Activated effector memory CD4-positive, alpha-beta T cell treated with Interleukin-2 at 50 U/mL for 16 hours (primary cell): Measurements from ENCODE around the gene LANCL2.
"Not testable (repeated sequence)": the region's sequence is repeated elsewhere in the genome, so short reads cannot be mapped to it uniquely, and the experiment has no call there.

Experiments used
- DNase-seq: peaks from one replicate; pipeline ENCODE4 v3.0.0-alpha.2; 2020

The LANCL2 gene, protein sequence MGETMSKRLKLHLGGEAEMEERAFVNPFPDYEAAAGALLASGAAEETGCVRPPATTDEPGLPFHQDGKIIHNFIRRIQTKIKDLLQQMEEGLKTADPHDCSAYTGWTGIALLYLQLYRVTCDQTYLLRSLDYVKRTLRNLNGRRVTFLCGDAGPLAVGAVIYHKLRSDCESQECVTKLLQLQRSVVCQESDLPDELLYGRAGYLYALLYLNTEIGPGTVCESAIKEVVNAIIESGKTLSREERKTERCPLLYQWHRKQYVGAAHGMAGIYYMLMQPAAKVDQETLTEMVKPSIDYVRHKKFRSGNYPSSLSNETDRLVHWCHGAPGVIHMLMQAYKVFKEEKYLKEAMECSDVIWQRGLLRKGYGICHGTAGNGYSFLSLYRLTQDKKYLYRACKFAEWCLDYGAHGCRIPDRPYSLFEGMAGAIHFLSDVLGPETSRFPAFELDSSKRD

DNA sequence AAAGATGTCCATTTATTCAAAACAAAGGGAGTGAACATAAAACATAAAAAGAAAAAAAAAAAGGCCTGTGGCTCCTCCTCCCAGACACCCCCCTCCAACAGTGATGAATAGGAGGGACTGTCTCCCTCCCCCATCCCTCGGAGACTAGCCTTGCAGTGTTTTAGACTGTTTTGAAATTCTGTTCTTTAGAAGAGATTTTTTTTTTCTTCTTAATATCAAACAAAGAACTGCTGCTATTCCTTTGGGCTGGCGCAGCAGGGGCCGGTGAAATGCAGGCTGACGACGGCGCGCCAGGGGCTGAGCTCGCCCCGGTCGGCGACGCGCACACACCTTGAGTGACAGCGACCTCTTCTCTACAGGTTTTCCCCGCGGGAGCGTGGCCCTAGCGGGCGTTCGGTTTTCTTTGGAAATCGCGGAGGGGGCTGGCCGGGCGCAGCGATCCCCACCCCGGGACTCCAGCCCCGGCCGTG is at the start of gene LANCL2:
TSS of gene LANCL2 (plus strand) at position 133 of the 470 bp plus-strand sequence. CDS start 689 bp downstream, outside the sequence.
- no peak for DNase-seq

DNA sequence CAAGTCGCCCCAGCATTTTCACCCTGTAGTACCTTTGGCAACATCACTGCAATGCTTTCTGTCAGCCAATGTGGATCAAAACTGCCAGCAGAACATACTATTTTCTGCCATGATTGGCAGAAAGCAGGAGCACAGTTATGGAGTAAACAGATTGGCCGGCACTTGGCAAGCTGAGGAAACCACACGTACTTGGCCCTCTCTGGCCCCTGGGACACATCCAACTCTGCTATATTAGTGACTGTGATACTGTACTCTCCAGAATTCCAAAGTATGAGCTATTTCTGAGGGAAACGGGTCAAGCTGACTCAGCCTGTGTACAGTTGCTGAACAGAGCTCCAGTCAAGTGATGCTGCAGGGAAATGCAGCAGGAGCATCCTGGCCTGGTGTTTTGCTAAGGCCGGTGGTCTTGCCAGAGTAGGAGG is 39.8 kb upstream of the LANCL2 start:
- DNase-seq: no peak

DNA sequence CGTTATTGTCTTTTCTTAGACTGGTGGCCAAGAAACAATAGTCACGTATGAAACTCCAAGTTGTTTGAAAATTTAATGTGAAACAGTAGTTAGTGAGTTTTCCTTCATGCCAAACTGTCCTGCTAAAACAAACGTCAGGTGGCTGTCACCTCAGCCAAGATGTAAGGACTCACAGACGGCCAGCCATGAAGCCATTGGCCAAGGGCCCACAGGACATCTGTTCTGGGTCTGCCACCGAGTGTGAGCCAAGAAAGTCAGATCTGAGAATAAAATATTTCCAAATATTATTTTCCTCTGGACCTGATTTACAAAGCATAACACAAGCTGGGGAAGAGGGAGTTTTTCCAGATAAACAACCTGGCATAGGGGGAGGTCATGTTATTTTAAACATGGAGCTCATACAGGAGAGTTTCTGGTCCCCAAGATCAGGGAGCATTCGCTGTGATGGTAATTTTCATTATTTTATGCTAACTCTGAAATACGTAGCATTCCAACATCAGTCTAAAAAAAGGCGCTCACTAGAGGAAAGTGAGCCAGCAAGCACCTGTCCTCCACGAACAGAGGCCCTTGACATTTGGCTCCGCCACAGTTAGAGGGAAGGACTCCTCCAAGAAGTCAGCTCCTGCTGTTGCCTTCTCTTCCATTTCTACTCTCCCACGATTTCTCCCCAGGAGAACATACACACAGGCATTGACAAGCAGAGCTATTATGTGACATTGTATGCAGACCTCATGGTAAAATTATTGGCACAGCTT is 38.9 kb upstream of the LANCL2 start:
- DNase-seq: no peak

DNA sequence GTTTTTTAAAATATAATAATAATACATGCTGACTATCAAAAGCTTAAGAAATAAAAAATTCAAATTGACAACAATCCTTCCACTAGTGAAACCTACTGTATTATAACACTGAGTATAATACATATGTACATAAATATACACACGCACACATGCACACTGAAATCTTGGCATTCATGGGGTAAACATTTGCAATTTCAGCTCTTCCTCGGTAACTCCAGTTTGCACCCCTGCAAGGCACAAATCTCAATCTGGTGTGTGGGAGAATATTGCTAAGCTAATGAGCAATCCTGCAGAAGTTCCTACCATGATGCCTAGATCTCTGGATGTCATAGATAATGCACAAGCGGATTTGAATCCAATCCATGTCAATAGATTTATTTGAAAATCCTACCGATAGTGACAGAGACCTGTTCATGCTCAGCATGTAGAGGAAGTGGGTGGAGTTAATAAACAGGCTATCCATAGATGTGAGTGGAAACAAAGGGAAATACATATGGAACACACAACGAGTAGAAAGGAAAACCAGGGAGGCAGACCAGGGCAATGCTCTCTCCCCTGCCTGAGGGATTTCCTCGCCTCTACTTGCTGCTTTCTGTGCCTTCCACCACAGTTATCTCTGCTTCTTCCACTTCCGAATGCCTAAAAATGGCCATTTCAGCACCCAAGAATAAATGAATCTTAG is 38.1 kb upstream of the LANCL2 start:
- DNase-seq: no peak

DNA sequence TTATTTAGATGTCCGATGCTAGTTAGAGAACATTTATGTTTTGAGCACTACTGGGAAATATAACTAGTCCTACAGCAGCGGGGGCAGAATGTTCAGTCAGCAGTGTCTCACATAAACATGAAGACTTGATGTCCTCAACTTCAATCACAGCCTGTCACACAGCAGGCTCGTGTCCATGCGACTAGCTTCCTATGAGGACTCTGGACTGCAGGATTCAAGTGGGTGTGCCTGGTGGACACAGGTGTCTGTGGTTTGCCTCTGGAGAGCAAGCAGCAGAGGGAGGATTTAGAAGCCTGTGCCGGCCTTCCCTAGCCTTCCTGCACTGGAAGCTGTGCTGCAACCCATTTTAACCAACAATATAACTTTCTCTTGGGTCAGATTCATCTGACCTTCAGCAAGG is 30.0 kb upstream of the LANCL2 start:
- DNase-seq: no peak

DNA sequence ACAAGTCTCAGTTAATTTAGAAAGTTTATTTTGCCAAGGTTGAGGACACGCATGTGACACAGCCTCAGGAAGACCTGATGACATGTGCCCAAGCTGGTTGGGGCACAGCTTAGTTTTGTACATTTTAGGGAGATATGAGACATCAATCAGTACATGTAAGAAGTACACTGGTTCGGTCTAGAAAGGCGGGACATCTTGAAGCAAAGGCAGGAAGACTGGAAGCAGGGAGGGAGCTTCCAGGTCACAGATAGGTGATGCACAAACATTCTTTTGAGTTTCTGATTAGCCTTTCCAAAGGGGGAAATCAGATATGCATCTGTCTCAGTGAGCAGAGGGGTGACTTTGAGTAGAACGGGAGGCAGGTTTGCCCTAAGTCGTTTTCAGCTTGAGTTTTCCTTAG is 29.4 kb upstream of the LANCL2 start:
- no peak for DNase-seq

DNA sequence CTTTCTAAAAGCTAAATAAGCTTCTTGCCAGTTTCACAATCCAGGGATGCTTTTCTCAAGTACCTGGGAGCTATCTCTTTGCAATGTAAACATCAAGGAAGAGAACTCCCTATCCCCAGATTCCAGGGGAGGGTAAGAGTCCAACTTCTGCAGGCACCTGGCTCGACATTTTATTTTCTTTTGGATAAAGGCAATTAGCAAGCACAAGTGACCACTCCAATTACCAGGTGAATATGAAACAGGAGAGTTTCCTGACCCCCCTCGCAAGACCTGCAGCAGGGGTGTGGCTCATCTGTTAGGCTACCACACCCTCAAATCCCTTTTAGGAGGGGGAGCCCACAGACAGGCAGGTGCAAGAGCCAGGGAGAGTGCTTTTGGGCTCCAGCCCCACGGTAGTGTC is 28.6 kb upstream of the LANCL2 start:
- DNase-seq: no peak

DNA sequence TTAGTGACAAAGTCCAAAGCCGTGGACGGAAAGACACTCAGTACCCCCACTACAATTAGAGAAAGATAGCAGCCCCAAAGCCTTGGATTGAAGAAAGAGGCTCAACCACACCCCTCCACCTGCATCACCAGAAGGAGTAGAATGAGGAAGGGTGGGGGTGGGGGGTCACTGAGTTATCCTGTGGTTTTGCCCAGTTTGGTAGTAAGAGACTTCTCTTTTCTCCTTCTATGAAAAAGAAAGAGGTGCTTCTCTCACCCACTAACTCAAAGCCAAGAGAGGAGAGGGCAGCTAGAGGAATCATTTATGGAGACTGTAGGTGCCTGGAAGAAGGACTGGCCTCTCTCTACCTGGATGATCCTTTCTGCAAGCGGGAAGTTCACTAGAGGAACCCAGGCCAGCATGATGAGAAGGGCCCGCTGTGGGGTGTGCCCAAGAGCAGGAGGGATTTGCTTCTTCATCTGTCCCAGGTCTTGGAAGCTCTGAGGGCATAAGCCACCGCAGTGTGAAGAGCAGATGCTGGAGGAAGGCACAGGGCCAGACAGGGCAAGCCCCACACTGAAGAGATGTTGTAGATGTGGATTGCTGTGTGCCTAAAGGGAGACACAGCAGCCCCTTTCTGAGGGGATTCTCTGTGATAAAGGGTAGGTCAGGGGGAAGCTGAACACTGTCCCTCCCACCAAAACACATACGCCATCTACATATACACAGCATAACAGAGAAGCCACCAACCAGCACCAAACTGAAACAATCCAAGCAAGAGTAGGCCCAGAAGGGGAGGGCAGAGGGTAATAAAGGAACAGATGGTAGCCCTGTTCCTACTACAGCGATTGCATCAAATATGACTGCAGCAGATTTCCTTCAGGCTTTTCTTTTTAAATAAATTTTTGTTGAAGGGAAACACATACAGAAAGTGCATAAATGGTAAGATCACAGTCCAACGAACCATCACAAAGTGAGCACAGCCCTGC is 25.8 kb upstream of the LANCL2 start:
- no peak for DNase-seq

DNA sequence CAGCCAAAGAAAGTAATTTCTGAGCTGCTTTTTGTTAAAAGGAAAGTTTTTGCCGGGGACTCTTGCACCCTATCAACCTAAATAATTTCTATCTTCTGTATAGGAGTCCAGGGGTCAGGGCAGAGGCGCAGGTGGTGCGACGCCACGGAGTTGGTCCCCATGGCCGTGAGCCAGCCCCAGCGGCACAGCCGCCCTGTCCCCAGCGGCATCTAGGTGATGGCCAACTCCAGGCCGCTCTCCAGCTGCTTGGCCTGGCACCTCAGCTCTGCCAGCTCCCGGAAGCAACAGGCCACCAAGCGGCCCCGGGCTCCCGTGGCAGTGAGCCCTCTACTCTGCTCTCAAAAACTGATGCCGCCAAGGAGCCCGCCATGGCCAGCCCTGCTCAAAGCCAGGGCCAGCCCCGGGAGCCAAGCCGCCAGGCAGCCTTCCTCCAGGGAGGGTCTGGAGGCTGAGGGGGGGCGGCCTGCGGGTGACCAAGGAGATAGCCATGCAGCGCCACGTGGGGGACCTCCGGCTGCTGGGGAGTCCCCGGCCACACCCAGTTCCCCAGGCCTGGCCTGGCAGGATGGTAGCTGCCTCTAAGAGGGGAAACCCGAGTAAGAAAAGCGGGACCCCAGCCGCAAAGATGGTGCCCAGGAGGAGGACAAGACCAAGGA is 22.8 kb upstream of the LANCL2 start:
- no peak for DNase-seq

DNA sequence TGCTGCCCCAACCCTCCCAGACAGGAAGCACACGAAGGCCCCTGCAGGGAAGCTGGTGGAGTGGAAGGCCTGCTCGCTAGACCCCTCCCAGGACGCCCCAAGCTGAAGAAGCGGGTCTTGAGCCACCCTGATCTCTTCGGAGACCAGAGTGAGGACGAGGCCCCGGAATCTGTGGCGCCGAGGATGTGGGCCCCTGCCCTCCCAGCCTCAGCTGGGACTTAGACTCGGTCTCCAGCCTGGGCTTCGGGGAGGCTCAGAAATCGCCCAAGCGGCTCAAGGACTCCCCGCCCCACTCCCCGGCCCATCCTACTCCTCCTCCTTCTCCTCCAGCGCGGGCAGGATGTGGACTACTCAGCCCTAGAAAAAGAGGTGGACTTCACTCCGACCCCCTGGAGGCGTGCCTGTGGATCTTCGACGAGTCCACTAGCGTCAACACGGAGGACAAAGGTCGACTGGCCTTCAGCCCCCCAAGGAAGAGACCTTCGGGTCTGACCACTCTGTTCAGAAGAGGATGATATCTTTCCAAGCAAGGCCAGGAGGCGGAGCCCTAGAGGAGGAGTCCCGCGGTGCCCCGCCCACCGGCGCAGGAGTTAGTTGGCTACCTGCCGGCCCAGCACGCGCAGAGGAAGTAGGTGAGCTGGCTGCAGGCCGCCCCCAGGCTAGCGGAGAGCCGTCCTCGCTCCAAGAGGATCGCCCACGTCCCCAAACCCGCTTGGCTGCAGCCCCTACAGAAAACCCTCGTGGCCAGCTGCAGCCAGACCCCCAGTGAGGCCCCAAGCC is 21.9 kb upstream of the LANCL2 start:
- DNase-seq: no peak

DNA sequence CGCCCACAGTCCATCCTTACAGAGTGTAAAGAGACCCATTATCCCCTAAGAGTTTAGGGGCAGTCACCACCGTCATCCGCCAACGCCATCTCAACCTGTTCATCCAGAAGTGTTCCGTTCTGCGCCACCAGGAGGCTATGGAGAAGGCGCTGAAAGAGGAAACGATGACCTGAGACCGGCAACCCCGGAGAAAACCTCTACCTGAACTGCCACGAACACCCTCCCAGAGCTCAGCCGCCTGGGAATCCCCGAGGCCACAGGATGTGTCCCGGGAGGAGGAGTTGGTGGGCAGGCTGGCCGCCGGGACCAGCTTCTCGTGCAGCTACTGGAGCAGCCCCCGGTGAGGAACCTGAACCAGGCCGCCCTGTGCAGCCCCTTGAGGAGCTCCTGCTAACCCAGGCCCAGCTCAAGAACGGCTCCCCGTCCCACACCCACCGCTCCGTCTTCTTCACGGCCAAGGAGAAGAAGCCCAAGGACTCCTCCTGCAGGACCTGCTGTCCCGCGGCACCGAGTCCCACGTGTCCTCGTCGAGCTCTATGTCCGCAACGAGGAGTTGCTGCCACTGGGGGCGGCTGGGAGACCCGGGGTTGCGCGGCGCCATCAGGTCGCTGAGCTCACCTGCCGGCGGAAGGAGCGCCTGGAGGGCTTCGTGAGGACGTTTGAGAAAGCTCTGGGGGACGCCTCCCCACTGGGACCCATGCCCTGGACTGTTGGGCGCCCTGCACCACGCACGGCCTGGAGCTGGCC is 21.1 kb upstream of the LANCL2 start:
- DNase-seq: no peak

DNA sequence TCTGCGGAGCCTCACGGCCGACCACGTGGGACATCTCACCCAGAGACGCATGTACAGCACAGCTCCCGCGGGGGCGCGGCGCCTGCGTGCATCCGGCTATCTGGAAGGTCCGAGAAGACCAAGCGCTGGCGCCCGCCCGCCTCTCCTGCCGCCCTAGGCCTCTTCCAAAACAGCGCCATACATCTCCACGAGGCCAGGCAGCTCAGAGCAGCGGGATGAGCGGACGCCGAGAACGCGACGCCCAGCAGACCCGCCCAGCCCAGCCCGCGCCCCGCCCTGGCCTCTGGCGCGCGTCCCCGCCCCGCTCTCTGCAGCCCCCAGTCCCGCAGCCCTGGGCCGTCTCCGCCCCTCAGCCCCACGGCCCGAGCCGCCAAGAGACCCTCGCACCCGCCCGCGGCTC is 20.3 kb upstream of the LANCL2 start:
- no peak for DNase-seq

DNA sequence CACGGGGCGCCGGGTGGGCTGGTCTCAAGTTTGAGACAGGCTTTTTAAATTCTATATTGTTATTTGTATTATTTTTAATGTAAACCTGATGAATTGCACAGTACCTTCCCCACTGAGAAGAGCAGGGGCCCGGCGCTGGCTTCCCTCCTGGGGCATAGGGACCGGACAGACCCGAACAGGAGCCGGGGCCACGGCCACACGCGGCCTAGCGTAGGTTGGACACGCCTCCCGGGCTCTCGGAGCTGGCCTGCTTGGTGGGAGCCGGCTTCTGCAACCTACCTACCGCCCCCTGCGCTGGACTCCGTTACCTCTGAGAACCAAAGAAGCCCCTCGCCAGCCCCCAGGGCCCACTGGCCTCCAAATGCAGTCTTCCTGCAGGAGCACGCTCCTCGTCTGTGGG is 19.8 kb upstream of the LANCL2 start:
- no peak for DNase-seq

DNA sequence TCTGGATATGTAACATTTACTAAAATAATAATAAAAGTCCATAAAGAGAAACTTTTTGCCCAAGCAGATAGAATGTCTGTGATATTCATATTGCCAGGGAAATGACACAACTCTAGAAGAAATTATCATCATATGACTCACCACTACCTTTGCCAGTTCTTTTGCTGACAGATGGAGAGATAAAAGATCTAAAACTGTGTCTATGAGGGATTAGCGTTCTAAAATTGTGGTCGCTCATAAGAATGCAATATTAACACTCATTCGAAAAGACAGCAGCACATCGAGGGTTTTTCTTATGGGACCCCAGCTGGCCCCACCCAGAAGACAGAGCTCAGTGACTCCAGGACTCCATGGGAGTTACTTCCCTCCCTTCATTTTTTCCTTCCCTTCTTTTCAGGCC is 16.6 kb upstream of the LANCL2 start:
- no peak for DNase-seq

DNA sequence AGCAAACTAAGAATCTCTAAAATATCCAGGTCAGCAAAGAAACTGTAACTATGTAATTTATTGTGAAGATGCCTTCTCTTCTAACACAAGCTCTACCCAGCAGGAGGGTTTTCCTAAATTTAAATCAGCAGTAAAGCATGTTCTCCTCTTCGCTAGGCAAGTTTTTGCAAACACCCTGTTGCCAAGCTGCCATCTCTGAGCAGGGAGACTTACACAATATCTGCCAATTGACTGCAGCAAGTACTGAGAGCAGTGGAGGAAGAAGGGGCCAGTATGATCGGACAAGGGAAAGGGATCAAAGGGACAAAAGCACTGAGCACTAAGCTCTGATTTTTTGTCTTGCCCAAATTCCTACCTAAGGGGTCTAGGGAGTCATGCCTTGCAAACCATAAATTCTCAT is 16.0 kb upstream of the LANCL2 start:
- DNase-seq: no peak

DNA sequence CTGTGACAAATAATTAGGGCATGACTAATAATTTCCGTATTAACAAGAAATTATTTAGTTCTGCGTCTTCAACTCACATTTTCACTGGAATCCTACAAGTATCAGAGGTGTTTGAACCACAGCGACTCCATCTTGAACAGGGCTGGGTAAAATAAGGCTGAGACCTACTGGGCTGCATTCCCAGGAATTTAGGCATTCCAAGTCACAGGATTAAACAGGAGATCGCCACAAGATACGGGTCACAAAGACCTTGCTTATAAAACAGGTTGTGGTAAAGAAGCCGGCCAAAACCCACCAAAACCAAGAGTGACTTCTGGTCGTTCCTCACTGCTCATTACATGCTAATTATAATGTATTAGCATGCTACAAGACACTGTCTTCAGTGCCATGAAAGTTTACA is 14.9 kb upstream of the LANCL2 start:
- DNase-seq: no peak

DNA sequence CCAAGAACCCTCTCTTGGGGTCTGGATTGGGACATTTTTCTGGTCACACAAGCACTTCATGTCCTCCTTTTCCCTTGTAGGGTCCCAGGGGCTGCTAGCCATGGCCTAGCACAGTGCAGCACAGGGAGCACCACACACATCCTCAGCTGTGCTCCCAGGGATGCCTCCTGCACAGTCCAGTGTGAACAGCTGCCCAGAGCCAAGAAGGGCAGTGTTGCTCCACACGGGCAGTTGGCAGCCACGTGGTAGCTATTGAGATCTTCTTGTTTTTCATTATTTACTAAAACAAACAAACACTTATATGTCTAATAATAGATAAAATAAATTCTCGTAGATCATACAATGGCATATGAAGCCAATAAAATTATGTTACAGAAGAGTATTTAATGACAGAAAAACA is 13.9 kb upstream of the LANCL2 start:
- no peak for DNase-seq

DNA sequence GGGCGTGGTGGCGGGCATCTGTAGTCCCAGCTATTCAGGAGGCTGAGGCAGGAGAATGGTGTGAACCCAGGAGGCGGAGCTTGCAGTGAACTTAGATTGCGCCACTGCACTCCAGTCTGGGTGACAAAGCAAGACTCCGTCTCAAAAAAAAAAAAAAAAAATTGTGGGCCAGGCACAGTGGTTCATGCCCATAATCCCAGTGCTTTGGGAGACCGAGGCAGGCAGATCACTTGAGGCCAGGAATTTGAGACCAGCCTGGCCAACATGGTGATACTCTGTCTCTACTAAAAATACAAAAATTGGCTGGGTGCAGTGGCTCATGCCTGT is 12.2 kb upstream of the LANCL2 start:
- not testable (repeated sequence) for DNase-seq

DNA sequence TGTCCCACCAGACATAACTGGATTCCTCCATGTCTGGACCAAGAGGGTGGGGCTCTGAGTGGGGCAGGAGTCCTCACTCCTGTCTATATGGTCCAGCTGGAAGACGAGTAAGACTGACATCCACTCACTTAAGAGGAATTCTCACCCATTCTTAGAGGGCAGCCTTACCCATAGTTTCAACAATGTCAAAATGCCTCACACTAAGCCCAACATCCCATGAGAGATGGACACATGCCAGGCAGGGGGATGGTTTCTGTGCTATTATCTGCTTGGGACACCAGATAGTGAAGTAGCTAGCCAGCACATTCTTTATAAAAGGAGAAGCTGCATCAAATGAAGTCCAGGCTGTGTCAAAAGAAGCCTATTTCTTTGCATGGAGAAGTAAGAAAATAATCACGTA is 4.7 kb upstream of the LANCL2 start:
- no peak for DNase-seq

DNA sequence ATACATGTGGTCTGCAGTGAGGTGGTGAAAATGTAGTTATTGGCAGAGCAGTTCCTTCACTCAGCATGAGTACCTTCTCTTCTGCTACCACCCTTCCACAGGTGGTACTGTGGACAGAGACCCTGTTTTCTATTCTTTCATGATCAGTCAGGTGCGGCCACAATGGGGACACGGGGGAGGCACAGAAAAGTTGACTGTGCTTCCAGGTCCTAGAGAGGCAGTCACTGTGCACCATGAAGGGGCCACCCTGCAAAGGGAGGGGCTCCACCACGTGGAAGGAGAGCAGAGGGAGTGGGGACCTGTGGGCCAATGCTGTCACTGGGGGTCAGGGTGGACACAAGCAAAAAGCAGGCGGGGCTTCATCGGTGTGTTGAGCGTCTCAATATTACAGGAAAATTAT is 3.6 kb upstream of the LANCL2 start:
- no peak for DNase-seq
